Endothelial cell of umbilical vein (primary cell): Measurements from ENCODE around the gene SLC35D2.

Experiments used
- CTCF ChIP-seq, 2 donors: IDR thresholded peaks; 1 replicate in 1 of 2; 2 replicates in 1 of 2; pipeline ENCODE4 v1.5.1; 2011; ENCODE audit warnings: low read length in 2 of 2, mild to moderate bottlenecking in 2 of 2, moderate library complexity in 2 of 2, control low read depth in 1 of 2, inconsistent platforms in 1 of 2, low read depth in 1 of 2; ENCODE audit not compliant: insufficient read depth in 1 of 2; ENCODE audit errors: extremely low read depth in 1 of 2
- EZH2 ChIP-seq: IDR thresholded peaks from 2 replicates; pipeline ENCODE4 v1.6.1; 2012; ENCODE audit warnings: borderline replicate concordance, low read depth, mild to moderate bottlenecking, moderate library complexity, low read length, inconsistent platforms; ENCODE audit not compliant: severe bottlenecking
- MYC ChIP-seq: IDR thresholded peaks from one replicate; pipeline ENCODE4 v1.6.1; 2011; ENCODE audit warnings: mild to moderate bottlenecking, low read depth, low read length
- POLR2A ChIP-seq: IDR thresholded peaks from 2 replicates; pipeline ENCODE4 v1.6.1; 2012; ENCODE audit warnings: low read depth, mild to moderate bottlenecking, control low read depth, low read length

GRCh38 chr9:96391021-96391765 lies 7.7 kb upstream of the SLC35D2 start:
- no peak for TF ChIP-seq EZH2
- TF ChIP-seq CTCF (IDR thresholded peaks at IDR 0.05; ENCODE audit: extremely low read depth in 1 of 2, insufficient read depth in 1 of 2, low read depth in 1 of 2, low read length in 2 of 2): no peak
- no peak for TF ChIP-seq POLR2A
- TF ChIP-seq MYC: no peak
